GM06990 (cell line): ENCODE measurements around the gene UTS2R.

ENCODE experiments used
- DNase-seq: peaks from one replicate; pipeline ENCODE4 v3.0.0-alpha.2; 2011; ENCODE audit not compliant: insufficient read length; ENCODE audit errors: extremely low read depth
- H3K27me3 ChIP-seq: replicated peaks from 2 replicates; pipeline ENCODE4 v1.6.0; 2011; ENCODE audit warnings: low read length; ENCODE audit not compliant: control insufficient read depth, insufficient read depth
- H3K36me3 ChIP-seq: 2 replicates; pipeline ENCODE4 v1.5.1; 2011; ENCODE audit warnings: low read length; ENCODE audit not compliant: control insufficient read depth, insufficient read depth
- H3K4me3 ChIP-seq: replicated peaks from 2 replicates; pipeline ENCODE4 v1.5.1; 2011; ENCODE audit warnings: low read depth, mild to moderate bottlenecking, control low read depth, low read length
- TF ChIP-seq, protein P1 (sequence below): IDR thresholded peaks from 2 replicates; pipeline ENCODE4 v1.5.1; 2011; ENCODE audit warnings: low read length, control low read depth, mild to moderate bottlenecking, inconsistent platforms; ENCODE audit not compliant: insufficient read depth, poor library complexity, severe bottlenecking

The UTS2R gene

DNA sequence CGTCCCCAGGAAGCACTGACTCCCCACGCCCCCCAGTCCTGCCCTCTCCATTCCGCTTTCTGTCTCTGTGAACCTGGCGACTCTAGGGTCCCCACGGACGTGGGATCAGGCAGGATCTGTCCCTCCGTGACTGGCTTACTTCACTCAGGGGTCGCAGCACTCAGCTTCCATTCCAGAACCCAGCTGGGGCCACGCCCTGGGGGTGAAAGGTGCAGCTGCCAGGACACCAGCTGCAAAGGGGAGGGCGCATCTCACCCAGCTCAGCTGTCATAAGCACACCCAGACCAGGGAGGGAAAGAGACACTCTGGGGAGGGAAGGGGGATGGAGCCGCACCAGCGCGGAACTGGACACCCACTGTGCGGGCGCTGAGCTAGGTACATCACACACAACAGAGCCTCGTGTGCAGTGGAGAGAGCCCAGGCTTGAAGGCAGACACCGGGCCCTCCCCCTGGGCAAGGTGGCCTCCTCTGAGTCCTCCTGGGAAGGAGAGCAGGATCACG is 28.1 kb downstream of the UTS2R start:
- Histone ChIP-seq H3K4me3 (no peak overlapping the region), H3K27me3 (no peaks in the 10 kb centered on the region), H3K36me3 (peaks cover 8% of the 10 kb centered on the region)
- DNase-seq: no peak
- TF ChIP-seq, protein P1, sequence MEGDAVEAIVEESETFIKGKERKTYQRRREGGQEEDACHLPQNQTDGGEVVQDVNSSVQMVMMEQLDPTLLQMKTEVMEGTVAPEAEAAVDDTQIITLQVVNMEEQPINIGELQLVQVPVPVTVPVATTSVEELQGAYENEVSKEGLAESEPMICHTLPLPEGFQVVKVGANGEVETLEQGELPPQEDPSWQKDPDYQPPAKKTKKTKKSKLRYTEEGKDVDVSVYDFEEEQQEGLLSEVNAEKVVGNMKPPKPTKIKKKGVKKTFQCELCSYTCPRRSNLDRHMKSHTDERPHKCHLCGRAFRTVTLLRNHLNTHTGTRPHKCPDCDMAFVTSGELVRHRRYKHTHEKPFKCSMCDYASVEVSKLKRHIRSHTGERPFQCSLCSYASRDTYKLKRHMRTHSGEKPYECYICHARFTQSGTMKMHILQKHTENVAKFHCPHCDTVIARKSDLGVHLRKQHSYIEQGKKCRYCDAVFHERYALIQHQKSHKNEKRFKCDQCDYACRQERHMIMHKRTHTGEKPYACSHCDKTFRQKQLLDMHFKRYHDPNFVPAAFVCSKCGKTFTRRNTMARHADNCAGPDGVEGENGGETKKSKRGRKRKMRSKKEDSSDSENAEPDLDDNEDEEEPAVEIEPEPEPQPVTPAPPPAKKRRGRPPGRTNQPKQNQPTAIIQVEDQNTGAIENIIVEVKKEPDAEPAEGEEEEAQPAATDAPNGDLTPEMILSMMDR: no peak

DNA sequence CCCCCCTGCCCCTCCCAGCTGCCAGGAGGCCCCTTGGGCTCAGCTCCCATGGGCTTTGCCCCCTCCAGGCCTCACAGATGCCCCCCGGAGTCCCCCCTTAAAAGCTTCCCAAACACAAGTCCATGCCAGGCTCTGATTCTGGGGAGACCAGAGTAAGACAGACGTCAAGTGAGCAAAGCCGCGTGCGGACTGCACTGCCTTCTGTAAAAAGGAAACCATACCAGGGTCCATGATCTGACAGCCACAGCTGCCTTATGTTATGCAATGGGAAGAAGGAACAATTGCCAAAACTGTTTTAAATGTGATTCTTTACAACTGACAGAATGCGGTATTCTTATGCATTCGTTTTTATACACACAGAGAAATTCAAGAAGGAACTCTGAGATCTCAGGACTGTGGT is 28.6 kb downstream of the UTS2R start:
- TF ChIP-seq, protein P1: no peak
- H3K4me3 ChIP-seq: no peak overlapping the region
- peaks cover 8% of the 10 kb centered on the region for H3K36me3 ChIP-seq
- H3K27me3 ChIP-seq: no peaks in the 10 kb centered on the region
- DNase-seq: no peak

DNA sequence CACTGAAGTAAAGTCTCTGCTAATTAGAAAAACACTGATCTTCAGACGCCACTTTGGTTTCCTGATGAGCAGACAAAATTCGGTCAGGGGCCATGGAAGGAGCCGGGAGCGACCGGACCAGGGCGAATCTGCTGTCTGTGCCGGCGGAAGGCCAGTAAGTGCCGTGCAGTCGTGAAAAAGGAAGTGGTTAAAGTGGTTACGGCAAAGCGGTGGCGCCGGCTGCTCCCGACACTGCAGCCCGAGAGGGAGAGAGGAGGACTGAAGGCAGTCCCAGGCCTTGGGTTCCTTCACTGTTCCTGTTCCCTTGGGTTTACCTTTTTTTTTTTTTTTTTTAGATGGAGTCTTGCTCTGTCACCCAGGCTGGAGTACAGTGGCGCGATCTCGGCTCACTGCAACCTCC is 29.3 kb downstream of the UTS2R start:
- TF ChIP-seq, protein P1: no peak
- H3K36me3 ChIP-seq: peaks cover 8% of the 10 kb centered on the region
- H3K4me3 ChIP-seq: no peak overlapping the region; the same call in 1 of the 2 replicates
- no peaks in the 10 kb centered on the region for H3K27me3 ChIP-seq
- peak; percentile 74 for DNase-seq

DNA sequence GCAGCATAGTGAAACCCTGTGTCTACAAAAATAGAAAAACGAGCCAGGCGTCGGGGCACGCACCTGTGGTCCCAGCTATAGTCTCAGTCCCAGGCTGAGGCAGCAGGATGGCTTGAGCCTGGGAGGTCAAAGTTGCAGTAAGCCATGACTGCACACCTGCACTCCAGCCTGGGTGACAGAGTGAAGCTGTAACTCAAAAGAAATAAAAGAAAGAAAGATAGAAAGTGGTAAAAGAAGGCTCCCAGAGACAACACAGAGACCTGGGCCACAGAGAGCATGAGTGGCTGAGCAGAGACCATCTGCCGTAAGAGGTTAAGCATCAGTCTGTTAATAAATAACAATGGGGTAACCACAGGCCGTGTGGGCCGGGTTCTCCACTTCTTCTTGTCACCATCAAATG is 31.3 kb downstream of the UTS2R start:
- Histone ChIP-seq H3K36me3 (peaks cover 10% of the 10 kb centered on the region), H3K27me3 (no peaks in the 10 kb centered on the region), H3K4me3 (no peak overlapping the region)
- TF ChIP-seq, protein P1: no peak
- no peak for DNase-seq

DNA sequence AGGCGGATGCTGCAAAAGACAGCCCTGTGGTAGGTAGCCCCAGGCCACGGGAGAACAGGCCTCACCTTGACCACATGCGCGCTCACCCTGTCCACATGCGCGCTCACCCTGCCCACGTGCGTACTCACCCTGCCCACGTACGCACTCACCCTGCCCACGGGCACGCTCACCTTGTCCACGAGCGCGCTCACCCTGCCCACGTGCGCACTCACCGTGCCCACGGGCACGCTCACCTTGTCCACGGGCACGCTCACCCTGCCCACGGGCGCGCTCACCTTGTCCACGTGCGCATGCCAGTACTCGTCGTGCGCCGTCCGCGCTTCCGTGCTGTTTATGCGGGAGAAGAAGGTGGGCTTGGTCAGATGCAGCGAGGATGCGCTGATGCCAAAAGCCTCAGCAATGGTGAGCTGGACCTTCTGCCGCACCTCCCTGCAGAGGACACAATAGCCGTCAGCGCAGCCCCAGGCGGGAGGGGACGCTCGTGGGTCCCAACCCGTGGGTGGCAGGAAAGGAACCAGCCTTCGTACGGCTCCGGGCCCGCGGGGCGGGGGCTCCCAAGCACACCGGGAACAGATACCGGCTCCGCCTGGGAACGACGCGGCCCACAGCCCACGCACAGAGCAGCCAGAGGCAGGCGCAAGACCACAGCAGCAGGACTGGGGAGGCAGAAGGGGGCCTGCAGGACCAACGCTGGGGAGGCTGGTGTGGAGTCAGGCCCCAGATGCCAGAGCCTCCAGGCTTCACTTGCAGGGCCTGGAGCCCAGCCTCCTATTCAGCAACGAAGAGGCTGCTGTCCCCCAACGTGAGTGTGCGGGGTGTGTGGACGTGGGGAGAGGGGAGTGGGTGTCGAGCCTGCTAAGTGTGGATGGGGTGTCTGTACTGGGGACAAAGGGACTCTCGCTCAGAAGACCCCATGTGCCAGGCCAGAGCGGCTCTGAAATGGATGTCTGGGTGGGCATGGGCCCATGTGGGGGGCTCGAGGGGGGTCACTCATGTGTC is 32.4 kb downstream of the UTS2R start:
- TF ChIP-seq, protein P1: no peak
- DNase-seq: no peak
- H3K4me3 ChIP-seq: no peak overlapping the region
- no peaks in the 10 kb centered on the region for H3K27me3 ChIP-seq
- peaks cover 10% of the 10 kb centered on the region for H3K36me3 ChIP-seq
